Measurements from ENCODE around the gene ARID5A.

ARID5A gene

DNA sequence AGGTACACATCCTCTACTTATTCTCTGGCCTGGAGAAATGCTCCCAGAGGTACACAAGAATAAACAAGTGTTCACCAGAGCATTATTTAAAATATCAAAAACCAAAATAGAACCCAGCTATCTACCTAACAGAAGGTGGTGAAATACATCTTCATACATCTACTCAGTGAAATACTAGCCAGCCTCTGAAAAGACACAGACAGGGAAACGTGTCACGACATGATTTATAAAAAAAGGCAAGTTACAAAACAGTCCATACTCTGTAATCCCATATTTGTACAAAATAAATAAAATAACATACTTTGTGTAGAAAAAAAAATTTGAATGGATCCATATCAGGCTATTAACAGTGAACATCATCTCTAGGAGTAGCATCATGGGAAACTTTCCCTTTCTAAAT, 63.4 kb downstream of the ARID5A start:
- no peak for DNase-seq (ENCODE audit: low read depth in 1 of 2, low spot score in 1 of 2)
- H3K4me3 ChIP-seq (replicated peaks; ENCODE audit: insufficient read depth, low read length) = no peak overlapping the region
- TF ChIP-seq SPI1 (IDR thresholded peaks at IDR 0.05; ENCODE audit: borderline replicate concordance, low read depth) = no peak
- no peak for TF ChIP-seq POLR2AphosphoS5 (IDR thresholded peaks at IDR 0.05; ENCODE audit: low read depth)
- no peak for TF ChIP-seq GABPA (IDR thresholded peaks at IDR 0.05; ENCODE audit: low read depth)
- TF ChIP-seq, protein P1, sequence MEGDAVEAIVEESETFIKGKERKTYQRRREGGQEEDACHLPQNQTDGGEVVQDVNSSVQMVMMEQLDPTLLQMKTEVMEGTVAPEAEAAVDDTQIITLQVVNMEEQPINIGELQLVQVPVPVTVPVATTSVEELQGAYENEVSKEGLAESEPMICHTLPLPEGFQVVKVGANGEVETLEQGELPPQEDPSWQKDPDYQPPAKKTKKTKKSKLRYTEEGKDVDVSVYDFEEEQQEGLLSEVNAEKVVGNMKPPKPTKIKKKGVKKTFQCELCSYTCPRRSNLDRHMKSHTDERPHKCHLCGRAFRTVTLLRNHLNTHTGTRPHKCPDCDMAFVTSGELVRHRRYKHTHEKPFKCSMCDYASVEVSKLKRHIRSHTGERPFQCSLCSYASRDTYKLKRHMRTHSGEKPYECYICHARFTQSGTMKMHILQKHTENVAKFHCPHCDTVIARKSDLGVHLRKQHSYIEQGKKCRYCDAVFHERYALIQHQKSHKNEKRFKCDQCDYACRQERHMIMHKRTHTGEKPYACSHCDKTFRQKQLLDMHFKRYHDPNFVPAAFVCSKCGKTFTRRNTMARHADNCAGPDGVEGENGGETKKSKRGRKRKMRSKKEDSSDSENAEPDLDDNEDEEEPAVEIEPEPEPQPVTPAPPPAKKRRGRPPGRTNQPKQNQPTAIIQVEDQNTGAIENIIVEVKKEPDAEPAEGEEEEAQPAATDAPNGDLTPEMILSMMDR (IDR thresholded peaks at IDR 0.05; ENCODE audit: insufficient read depth, low read length) = no peak
- TF ChIP-seq, protein P2, sequence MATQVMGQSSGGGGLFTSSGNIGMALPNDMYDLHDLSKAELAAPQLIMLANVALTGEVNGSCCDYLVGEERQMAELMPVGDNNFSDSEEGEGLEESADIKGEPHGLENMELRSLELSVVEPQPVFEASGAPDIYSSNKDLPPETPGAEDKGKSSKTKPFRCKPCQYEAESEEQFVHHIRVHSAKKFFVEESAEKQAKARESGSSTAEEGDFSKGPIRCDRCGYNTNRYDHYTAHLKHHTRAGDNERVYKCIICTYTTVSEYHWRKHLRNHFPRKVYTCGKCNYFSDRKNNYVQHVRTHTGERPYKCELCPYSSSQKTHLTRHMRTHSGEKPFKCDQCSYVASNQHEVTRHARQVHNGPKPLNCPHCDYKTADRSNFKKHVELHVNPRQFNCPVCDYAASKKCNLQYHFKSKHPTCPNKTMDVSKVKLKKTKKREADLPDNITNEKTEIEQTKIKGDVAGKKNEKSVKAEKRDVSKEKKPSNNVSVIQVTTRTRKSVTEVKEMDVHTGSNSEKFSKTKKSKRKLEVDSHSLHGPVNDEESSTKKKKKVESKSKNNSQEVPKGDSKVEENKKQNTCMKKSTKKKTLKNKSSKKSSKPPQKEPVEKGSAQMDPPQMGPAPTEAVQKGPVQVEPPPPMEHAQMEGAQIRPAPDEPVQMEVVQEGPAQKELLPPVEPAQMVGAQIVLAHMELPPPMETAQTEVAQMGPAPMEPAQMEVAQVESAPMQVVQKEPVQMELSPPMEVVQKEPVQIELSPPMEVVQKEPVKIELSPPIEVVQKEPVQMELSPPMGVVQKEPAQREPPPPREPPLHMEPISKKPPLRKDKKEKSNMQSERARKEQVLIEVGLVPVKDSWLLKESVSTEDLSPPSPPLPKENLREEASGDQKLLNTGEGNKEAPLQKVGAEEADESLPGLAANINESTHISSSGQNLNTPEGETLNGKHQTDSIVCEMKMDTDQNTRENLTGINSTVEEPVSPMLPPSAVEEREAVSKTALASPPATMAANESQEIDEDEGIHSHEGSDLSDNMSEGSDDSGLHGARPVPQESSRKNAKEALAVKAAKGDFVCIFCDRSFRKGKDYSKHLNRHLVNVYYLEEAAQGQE (IDR thresholded peaks at IDR 0.05; ENCODE audit: insufficient replicate concordance, low read depth) = no peak
- H3K27ac ChIP-seq (replicated peaks) = no peak overlapping the region
- H3K27me3 ChIP-seq (ENCODE audit: insufficient read depth, poor library complexity, severe bottlenecking) = no peaks in the 10 kb centered on the region

DNA sequence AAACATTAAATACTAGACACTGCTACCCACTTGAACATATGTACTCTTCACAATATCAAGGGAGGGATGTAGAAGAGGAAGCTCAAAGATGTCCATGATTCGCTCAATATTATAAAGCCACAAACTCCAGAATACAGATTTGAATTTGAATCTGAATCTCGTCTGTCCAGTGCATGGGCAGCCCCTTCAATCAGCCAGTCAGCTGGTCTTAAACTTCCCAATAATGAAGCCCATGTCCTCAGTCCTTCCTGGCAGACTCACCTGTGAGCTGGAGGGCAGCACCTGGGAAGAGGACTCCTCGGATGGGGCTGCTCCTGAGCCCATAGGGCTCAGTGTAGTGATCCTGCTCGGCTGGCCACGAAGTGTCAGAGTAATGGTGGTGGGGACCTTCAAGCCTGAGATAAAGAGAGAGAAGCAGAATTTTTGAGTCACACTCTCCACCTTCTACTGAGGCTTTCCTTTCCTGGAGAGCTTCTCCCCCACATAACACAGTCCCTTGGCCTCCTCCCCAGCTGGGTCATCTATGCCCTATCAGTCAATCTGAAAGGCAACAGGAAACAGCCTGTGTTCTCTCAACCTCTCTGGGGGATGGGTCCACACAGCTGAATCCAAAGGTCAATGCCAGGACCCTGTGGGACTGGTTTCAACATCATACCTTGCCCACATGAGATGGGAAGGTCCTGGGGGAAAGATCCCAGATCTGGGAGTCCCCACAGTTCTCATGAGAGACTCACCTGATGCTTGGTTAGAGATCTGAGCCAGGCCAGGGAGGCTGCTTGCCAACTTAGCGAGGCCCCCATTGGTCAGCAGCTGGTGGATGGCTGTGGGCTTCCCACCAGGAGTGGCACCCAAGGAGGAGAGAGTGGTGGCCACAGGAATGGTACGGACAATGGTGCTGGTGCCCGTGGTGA, 65.1 kb downstream of the ARID5A start:
- Histone ChIP-seq H3K27ac (replicated peaks) (no peak overlapping the region), H3K27me3 (ENCODE audit: insufficient read depth, poor library complexity, severe bottlenecking) (no peaks in the 10 kb centered on the region), H3K4me3 (replicated peaks; ENCODE audit: insufficient read depth, low read length) (no peak overlapping the region)
- DNase-seq (ENCODE audit: low read depth in 1 of 2, low spot score in 1 of 2) = no peak
- TF ChIP-seq GABPA (IDR thresholded peaks at IDR 0.05; ENCODE audit: low read depth) (no peak), SPI1 (IDR thresholded peaks at IDR 0.05; ENCODE audit: borderline replicate concordance, low read depth) (no peak), POLR2AphosphoS5 (IDR thresholded peaks at IDR 0.05; ENCODE audit: low read depth) (no peak)
- TF ChIP-seq, protein P2 (IDR thresholded peaks at IDR 0.05; ENCODE audit: insufficient replicate concordance, low read depth) = no peak
- TF ChIP-seq, protein P1 (IDR thresholded peaks at IDR 0.05; ENCODE audit: insufficient read depth, low read length) = no peak

Data from HL-60 (cell line).